Central memory CD8-positive, alpha-beta T cell (primary cell): ENCODE results near the gene PDCD4.

Experiments
- ATAC-seq: fragments of 150-1000 bp; cut with Tn5 transposase; replicated peaks from 2 replicates; pipeline ENCODE4 v1.10.0; 2022; ENCODE audit warnings: mild to moderate bottlenecking, moderate FRiP score, moderate number of reproducible peaks; ENCODE audit not compliant: poor library complexity, severe bottlenecking; ENCODE audit errors: extremely low read depth
- DNase-seq, 2 donors: peaks; one replicate each; pipeline ENCODE4 v3.0.0; 2021; ENCODE audit warnings: low spot score in 2 of 2
- H3K27ac Mint-ChIP-seq: one replicate; pipeline ENCODE4 v1.8.0; 2022; ENCODE audit warnings: low read depth, mild to moderate bottlenecking, moderate library complexity, mixed read lengths
- H3K27me3 Mint-ChIP-seq: one replicate; pipeline ENCODE4 v1.8.0; 2022; ENCODE audit warnings: mixed read lengths
- H3K36me3 Mint-ChIP-seq: one replicate; pipeline ENCODE4 v1.8.0; 2022; ENCODE audit warnings: mild to moderate bottlenecking, moderate library complexity, mixed read lengths; ENCODE audit not compliant: insufficient read depth
- H3K4me1 Mint-ChIP-seq: one replicate; pipeline ENCODE4 v1.8.0; 2022; ENCODE audit warnings: mixed read lengths
- H3K4me3 Mint-ChIP-seq: one replicate; pipeline ENCODE4 v1.8.0; 2022; ENCODE audit warnings: mild to moderate bottlenecking, moderate library complexity, mixed read lengths
- H3K9me3 Mint-ChIP-seq: one replicate; pipeline ENCODE4 v1.8.0; 2022; ENCODE audit warnings: mixed read lengths

Gene PDCD4

GRCh38 chr10:110927461-110927860 is 55.7 kb downstream of the PDCD4 start:
- H3K27ac Mint-ChIP-seq, result no peak overlapping the region
- H3K4me1 Mint-ChIP-seq, result peaks cover 30% of the 10 kb centered on the region
- no peaks in the 10 kb centered on the region for H3K27me3 Mint-ChIP-seq
- DNase-seq, result no peak
- H3K36me3 Mint-ChIP-seq, result no peaks in the 10 kb centered on the region
- H3K4me3 Mint-ChIP-seq, result no peak overlapping the region
- no peaks in the 10 kb centered on the region for H3K9me3 Mint-ChIP-seq
- ATAC-seq, result no peak

GRCh38 chr10:110931769-110932381 is 60.1 kb downstream of the PDCD4 start:
- no peak overlapping the region for H3K4me3 Mint-ChIP-seq
- peaks cover 11% of the 10 kb centered on the region for H3K4me1 Mint-ChIP-seq
- no peaks in the 10 kb centered on the region for H3K9me3 Mint-ChIP-seq
- DNase-seq (no peak), ATAC-seq (no peak)
- no peak overlapping the region for H3K27ac Mint-ChIP-seq
- H3K27me3 Mint-ChIP-seq, result no peaks in the 10 kb centered on the region
- H3K36me3 Mint-ChIP-seq, result peaks cover 2% of the 10 kb centered on the region

- H3K27ac Mint-ChIP-seq, result no peak overlapping the region
- ATAC-seq (no peak), DNase-seq (no peak)
- no peaks in the 10 kb centered on the region for H3K9me3 Mint-ChIP-seq
- H3K36me3 Mint-ChIP-seq, result peaks cover 2% of the 10 kb centered on the region
- H3K4me1 Mint-ChIP-seq, result peaks cover 18% of the 10 kb centered on the region
- no peaks in the 10 kb centered on the region for H3K27me3 Mint-ChIP-seq
- no peak overlapping the region for H3K4me3 Mint-ChIP-seq
Measured at GRCh38 chr10:110932505-110933180, 60.9 kb downstream of the PDCD4 start.

- DNase-seq (no peak), ATAC-seq (no peak)
- Mint-ChIP-seq H3K27me3 (no peaks in the 10 kb centered on the region), H3K4me1 (peaks cover 24% of the 10 kb centered on the region), H3K9me3 (no peaks in the 10 kb centered on the region), H3K4me3 (no peak overlapping the region), H3K27ac (peak overlapping the region; percentile 55), H3K36me3 (peaks cover 5% of the 10 kb centered on the region)
Measured at GRCh38 chr10:110936757-110937156, 65.0 kb downstream of the PDCD4 start.

GRCh38 chr10:110939419-110939818 is 67.7 kb downstream of the PDCD4 start:
- peaks cover 6% of the 10 kb centered on the region for H3K9me3 Mint-ChIP-seq
- peaks cover 5% of the 10 kb centered on the region for H3K36me3 Mint-ChIP-seq
- H3K27me3 Mint-ChIP-seq, result no peaks in the 10 kb centered on the region
- DNase-seq, result no peak
- H3K27ac Mint-ChIP-seq, result no peak overlapping the region
- peaks cover 36% of the 10 kb centered on the region for H3K4me1 Mint-ChIP-seq
- H3K4me3 Mint-ChIP-seq, result no peak overlapping the region
- no peak for ATAC-seq

- Mint-ChIP-seq H3K4me3 (no peak overlapping the region), H3K27ac (no peak overlapping the region), H3K4me1 (peaks cover 67% of the 10 kb centered on the region), H3K36me3 (peaks cover 6% of the 10 kb centered on the region), H3K9me3 (peaks cover 6% of the 10 kb centered on the region), H3K27me3 (no peaks in the 10 kb centered on the region)
- DNase-seq (no peak), ATAC-seq (no peak)
Measured at GRCh38 chr10:110944792-110945396, 73.2 kb downstream of the PDCD4 start.

- Mint-ChIP-seq H3K4me3 (no peak overlapping the region), H3K4me1 (peaks cover 73% of the 10 kb centered on the region), H3K9me3 (peaks cover 6% of the 10 kb centered on the region), H3K27me3 (no peaks in the 10 kb centered on the region), H3K36me3 (peaks cover 5% of the 10 kb centered on the region), H3K27ac (no peak overlapping the region)
- DNase-seq, result no peak
- ATAC-seq, result no peak
Measured at GRCh38 chr10:110946496-110946895, 74.8 kb downstream of the PDCD4 start.

GRCh38 chr10:110947061-110947595 is 75.4 kb downstream of the PDCD4 start:
- Mint-ChIP-seq H3K4me3 (no peak overlapping the region), H3K27me3 (no peaks in the 10 kb centered on the region), H3K27ac (no peak overlapping the region), H3K4me1 (peaks cover 75% of the 10 kb centered on the region), H3K9me3 (peaks cover 6% of the 10 kb centered on the region), H3K36me3 (peaks cover 5% of the 10 kb centered on the region)
- no peak for DNase-seq
- ATAC-seq, result no peak
